Hippocampal formation (tissue), 2 donors: Measurements from ENCODE around the gene SAMSN1.
"Not testable (repeated sequence)": the region's sequence is repeated elsewhere in the genome, so short reads cannot be mapped to it uniquely, and the experiment has no call there.

Experiments
- DNase-seq, 2 donors: peaks; one replicate each; lab custom pipeline; 2025; lab: John Stamatoyannopoulos, UW

Gene SAMSN1

DNA sequence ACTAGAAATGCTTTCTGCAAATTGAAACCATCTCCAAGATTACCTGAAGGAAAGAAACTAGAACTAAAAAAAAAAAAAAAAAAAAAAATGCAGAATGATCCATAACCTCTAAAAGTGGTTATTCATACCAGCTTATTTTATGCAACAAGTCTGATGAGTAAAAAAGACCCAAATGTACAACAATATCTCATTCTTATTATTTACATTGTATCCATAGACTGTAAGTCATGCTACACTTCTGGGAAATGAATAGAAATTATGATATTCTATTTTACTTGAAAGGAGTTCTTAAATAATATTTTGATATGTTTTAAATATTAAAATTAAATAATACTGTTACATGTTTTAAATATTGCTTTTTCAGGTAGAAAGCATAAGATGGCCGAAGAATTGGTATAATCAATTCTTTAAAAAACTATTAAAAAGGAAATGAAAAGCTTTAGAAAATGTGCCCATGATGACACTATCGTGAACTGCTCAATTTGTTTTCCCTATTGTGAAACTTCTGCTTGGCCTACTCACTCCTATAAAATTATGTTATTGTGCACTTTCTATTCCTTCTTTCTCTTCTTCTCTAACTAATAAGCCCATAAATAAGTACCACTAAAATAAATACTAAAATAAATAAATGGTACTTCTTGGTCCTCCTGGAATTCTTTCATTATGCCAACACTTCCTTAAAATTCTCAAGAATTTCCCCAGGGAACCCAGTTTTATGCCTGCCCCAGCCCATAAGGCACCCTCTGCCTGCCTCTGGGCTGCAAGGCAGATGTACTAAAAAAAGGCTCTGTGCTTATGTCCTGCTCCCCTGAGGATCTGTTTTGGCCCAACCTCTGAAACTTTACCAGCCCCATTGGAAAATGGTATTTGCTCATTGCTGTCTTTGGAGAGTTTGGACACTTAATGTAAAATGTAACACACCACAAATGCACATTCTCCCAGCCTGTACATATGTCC lies 18.1 kb downstream of the SAMSN1 start:
- no peak for DNase-seq

DNA sequence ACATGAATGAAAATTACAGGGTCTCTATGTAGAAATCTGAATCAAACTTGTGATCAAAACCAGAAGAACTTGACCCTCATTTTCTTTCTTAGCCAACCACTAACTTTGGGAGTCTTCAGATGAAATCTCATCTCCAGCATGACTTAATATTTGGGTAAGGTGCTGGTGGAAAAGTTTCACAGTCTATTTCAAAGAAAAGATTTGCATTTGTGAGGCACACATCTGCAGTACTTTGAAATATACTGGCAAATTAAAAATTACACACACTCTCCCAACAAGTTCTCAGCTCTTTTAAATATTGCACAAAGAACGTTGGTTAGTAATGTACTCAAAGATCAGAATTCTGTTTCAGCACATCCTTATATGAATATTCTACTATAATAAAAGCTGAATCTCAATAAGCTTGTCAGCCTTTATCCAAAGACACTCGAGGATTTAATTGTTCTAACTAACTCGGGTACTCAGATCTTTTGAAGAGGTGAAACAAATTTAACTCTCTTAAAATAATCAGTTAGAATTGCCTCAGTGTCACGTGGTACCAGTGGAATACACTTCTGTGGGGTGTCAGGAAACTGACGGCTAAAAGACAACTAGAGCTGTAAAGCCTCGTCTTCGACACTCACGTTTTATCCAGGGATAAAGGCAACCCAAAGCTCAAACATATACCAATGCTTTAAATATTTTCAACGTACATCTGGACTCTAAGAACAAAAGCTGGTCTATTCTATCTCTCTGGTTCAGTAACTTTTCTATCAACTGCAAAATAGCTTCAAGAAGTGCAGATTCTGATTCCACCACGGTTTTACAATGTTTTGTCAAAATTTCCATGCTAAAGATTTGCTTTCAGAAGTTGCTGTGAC lies 19.0 kb downstream of the SAMSN1 start:
- DNase-seq, result no peak

DNA sequence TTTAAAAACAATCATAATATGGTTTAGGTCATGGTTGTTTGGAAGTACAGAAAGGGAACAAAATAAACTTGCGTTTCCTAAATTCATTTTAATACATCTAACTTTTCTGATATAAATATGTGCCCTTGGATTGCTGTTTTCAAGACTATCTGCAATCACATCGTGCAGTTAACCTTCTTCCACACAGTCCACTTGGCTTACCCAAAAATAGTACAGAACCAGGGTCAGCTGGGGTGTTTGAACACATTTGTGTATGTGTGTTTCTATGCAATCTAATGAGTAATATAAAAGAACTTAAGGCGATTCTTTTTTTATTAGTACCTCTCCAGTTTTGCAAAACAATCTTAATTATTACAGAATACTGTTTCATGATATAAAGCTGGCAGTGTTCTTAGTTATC lies 19.9 kb downstream of the SAMSN1 start:
- no peak for DNase-seq

DNA sequence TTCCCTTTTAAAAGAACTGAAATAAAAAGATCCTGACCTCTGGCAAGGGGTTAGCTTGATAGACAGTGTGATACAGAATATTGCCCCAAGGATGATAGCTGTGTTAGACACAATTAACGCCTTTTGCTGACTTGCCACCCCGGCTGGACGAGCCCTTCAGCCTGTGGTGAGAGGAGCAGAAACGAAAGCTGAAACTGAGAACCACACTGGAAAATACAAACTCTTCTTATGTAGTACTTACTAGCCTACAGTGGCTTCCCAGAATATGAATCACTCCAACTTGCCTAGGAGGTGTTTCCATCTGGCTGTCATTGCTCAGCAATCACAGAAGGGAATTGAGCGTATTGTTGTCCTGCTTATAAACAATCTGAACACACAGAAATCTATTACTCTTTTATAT lies 22.9 kb downstream of the SAMSN1 start:
- no peak for DNase-seq

DNA sequence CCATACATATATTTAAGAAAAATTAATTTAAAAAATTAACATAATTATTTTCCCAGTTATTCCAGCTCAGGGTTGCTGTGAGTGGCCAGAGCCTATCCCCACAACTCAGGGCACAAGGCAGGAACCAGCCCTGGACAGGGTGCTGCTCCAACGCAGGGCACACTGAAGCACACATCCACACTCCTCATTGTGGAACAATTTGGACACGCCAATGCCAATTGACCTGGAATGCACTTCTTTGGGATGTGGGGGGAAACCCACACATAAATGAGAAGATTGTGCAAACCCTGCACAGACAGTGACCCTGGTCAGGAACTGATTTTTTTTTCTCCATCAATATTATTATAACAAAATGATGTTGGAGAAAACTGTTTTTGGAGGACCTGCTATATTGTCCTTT lies 23.4 kb downstream of the SAMSN1 start:
- DNase-seq, result no peak

DNA sequence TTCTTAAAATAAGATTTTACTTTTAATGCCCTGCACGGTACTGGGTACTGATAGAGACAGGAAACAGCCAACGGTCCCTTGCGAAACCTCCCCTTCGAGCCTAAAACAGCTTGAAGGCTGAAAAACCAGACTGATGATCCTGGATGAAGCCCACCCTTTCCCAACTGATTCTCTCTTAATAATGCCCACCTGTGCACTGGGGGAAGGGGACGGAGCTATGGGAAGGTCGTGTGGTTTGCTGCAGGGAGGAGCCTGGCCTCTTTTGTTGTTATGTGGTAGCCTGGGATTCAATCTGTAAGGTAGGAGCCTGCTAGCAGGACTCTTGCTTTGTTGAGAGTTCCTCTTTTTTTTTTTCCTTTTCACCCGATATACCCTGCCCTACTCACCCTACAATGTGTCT lies 25.6 kb downstream of the SAMSN1 start:
- DNase-seq, result no peak

DNA sequence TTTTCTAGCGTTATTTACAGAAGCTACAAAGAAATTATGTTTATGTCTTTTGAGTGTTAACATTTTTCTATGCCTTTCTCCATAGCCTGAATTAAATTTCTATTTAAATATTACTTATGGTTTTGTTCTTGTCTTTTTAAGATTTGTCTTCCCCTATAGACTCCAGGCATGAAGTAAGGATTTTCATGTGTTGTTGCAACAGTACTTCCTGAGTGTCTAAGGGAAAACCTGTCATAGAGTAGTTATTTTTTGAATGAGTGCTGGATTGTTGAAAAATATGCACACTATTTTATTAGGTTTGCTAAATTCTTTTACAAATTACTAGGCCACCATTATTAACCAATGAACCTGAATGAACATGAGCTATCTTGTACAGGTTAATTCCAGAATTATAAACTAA lies 27.1 kb downstream of the SAMSN1 start:
- no peak for DNase-seq

DNA sequence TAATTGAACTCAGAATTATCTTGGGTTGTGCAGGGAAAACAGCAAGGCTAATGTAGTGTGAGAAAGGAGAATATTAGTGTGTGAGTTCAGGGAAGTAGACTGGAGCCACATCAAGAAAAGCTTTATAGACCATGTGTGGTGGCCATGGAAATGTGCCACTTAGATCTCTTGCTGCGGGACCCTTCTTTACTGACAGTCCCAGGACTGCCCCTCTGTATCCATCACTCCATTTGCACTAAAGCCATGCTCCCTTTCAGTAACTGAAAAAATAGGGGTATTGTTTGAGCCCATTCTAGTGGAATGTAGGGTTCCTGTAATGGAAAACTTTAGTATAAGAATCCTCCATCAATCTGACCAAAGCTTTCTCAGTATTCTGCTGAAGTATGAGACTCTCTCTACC lies 32.3 kb downstream of the SAMSN1 start:
- DNase-seq, result no peak

DNA sequence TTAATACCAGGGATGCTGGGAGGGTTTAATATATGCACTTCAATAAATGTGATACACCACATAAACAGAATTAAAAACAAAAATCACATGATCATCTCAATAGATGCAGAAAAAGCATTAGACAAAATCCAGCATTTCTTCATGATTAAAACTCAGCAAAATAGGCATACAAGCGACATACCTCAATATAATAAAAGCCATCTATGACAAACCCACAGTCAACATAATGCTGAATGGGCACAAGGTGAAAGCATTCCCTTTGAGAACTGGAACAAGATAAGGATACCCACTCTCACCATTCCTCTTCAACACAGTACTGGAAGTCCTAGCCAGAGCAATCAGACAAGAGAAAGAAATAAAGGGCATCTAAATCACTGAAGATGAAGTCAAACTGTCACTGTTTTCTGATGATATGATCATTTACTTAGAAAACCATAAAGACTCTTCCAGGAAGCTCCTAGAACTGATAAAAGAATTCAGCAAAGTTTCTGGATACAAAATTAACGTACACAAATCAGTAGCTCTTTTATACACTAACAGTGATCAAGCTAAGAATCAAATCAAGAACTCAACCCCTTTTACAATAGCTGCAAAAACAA lies 39.2 kb downstream of the SAMSN1 start:
- not testable (repeated sequence) for DNase-seq

DNA sequence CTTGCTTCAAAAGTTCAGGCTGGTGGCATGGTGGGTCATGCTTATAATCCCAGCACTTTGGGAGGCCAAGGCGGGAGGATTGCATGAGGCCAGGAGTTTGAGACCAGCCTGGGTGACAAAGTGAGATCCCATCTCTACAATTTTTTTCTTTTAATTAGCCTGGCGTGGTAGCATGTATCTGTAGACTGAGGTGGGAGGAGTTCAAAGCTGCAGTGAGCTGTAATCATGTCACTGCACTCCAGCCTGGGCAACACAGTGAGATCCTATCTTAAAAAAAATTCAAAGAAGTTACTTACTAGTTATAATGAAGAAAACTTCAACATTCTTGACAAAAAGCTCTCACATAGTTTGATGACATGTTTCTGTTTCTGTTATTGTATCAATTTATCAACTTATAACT lies 45.2 kb downstream of the SAMSN1 start:
- DNase-seq, result no peak

DNA sequence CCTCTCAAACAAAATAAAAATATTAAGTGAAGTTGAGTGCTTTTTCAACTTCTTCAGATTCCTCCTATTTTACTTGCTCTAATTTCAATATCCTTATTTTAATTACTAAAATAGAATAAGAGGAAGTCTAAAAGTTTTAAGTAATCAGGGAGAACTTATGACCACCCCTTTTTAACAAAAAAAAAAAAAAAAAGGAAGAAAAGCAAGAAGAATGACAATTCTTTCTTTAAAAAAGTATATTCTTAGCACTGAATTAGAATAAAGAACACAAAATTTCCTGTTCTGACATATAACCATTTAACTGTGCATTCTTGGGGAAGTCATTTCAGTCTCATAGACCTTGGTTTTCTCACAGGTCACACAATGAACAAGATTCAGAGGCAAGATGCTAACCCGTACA lies 46.8 kb downstream of the SAMSN1 start:
- DNase-seq, result no peak

DNA sequence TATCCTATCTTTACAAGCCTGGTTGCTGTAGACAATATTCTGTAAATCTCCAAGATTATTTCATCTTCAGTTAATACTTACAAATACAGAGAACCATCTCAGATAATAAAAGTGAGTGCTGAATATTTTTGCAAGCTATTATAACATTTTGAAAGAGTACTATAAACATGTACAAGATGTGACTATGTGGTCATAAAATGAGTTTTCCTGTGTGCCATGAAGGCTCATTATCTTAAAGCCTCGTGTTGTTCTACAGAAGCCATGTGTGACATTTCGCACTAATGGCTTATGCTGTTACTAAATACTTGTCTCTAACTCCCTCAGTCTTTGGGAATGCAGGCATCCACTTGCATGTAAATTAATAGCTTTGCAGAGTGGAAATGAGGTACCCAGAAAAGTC lies 48.3 kb downstream of the SAMSN1 start:
- no peak for DNase-seq

DNA sequence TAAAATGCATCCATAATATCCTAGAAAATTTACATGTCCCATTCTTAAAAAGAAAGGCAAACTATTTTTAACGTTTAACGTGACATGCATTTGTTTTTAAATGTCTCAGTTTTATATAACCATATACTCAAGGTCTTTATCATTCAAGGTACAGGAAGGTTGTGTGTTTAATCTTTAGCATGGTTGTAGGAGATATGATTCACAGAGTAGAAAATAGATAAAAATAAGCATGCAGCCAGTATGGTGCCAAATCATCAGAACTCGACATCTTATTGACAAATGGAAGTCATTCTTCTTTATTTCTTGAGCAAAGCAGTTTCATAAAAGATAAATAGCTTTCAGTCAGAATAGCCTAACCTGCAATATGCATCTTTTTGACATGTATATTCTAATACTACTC lies 51.0 kb downstream of the SAMSN1 start:
- no peak for DNase-seq

DNA sequence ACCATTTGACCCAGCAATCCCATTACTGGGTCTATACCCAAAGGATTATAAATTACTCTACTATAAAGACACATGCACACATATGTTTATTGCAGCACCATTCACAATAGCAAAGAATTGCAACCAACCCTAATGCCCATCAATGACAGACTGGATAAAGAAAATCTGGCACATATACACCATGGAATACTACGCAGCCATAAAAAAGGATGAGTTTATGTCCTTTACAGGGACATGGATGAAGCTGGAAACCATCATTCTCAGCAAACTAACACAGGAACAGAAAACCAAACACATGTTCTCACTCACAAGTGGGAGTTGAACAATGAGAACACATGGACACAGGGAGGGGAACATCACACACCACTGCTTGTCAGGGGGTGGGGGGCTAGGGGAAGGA lies 51.9 kb downstream of the SAMSN1 start:
- DNase-seq, result not testable (repeated sequence)

DNA sequence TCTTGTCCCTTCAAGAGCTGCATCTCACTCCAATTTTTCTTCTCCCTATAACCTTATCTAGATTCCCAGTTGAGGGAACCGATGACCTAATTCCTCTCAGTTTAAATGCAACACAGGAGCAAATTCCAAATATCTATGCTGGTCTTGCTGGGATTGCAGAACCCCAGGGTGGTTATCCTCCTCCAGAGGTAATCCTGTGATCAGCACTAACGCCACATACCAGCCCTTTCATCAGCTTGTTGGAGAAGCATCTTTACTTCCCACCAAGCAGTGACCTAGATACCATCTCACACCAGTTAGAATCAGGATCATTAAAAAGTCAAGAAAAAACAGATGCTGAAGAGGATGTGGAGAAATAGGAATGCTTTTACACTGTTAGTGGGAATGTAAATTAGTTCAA lies 52.4 kb downstream of the SAMSN1 start:
- DNase-seq, result no peak

DNA sequence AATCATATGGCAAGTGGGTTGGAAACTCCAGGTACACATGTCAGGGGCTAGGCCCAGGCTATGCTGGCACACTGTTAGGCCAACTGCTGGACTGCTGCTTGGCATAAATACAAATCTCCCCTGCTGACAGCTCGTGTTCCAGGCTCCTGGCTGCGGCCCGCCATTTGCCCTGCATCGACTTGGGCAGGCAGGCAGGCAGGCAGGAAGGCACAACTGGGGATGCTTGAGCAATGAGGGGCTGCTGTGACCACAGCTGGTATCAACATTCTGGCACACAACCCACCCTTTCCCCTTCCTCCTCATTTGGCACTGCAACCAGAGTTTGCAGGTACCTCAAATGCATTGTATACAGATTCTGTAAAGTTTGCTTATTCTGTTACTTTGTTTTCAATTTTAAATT lies 53.2 kb downstream of the SAMSN1 start:
- DNase-seq, result no peak

DNA sequence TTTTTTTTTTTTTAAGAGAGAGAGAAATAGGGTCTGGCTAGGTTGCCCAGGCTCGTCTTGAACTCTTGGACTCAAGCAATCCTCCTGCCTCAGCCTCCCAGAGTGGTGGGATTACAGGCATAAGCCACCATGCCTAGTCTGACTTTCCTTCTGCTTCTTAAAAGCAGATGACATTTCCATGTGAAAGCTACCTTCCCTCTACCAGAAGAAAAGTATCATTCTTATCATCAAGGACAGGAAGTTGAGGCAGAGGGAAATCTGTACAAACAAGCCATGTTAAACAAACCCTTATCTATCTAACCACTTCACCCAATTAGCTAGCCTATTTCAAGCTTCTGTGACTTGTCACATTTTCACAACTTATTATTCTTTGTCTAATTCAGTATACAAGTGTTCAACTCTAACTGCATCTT lies 54.8 kb downstream of the SAMSN1 start:
- DNase-seq, result no peak

DNA sequence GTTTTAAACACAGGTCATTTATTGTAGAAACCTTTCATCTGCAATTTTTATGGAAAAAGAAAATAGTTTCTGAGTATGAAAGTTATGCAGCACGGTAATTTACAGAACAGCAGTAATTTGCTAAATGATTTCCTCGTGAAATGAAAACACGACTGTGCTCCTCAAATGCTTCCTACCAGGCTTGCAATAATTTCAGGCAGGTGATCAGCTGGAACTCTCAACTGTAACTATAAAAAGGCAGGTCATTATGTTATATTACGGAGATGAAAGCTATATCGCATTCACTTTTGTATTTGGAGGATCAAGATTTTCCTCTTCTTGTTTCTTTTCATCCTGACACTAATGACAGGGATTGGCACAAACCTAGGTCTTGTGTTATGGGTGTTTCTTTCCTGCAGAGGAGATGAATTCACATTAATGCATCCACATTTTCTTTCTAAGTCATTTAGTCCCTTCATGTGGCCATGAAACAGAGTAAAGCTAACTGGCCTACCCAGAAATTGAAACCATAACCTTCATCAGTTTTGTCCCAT lies 57.4 kb downstream of the SAMSN1 start:
- DNase-seq, result no peak

DNA sequence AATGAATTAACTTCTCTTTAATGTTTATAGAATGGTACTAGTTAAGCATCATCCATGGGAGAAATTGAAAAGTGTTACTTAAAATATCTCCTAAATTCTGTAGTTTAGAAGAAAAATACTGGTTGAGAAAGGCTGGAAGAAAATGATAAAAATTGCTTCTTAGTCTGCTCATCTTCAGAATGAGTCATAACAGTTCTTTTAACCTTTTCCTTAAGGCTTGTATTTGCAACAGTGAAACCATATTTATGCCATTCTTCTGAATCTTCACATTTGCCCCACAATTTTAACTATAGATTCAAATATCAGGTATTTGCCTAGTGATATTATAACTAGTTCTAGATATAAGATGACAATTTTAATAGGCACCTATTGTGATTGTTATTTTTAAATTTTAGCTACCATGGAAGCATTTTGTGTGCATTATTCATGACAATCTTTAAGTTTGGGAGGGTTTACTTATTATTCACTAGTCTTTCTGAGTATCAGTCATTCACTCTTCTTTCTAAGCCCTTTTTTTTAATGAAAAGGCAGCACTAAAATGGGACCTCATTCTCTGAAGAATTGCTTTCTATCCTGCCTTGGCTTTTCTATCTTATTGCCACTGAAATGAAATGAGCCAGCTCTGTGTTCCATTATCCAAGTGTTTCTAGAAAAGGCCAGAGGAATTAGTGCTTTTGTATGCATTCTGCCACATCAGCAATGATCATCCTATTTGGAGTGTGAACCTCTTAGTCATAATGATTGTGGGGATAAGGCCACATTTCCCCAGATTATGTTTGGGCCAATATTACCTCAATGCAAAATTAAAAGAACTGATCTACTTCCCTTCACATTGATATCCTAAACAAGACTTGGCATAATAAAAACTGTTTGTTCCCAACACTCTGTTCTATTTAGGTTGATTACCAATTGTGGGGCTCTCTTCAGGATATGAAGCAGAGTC lies 58.4 kb downstream of the SAMSN1 start:
- no peak for DNase-seq

DNA sequence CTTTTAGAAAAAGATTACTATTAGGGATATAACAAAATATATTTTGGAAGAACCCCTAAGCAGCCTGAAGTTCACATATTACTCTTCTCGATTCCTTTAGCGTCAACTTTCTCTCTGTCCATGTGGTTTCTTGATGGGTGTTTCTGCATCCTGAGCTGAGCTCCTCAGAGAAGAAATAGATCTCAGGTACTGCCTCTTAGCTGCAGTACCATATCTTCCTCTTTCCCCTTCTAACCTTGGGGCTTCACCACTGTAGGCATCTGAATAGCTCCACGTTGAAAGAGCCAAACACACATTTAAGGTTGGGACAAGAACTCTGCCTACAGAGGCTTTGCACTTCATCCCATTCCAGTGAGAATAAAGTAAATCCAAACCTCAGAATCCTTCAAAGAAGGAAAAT lies 59.2 kb downstream of the SAMSN1 start:
- DNase-seq, result no peak
